H9 (cell line): ENCODE measurements around the gene TTC39C. TPM values are rescaled to one million over a fixed set of nuclear protein-coding genes. Genes with fewer than 3 reads are reported as not detected.
A peak's percentile ranks its signal among the peaks of the same experiment; 100 is the strongest.

Source experiments
- DNase-seq: peaks from one replicate; pipeline ENCODE4 v3.0.0-alpha.2; 2017
- H2AFZ ChIP-seq: one replicate; pipeline ENCODE4 v1.6.1; 2013; ENCODE audit warnings: mild to moderate bottlenecking, low read length, control low read depth, moderate library complexity
- H2AK5ac ChIP-seq: 2 replicates; pipeline ENCODE4 v1.6.1; 2013; ENCODE audit warnings: low read length, control low read depth, mixed read lengths; ENCODE audit not compliant: insufficient read length
- H2BK120ac ChIP-seq: one replicate; pipeline ENCODE4 v1.6.1; 2013; ENCODE audit warnings: low read depth, mild to moderate bottlenecking, low read length, control low read depth, inconsistent platforms; ENCODE audit not compliant: poor library complexity, severe bottlenecking
- H2BK12ac ChIP-seq: 2 replicates; pipeline ENCODE4 v1.6.1; 2013; ENCODE audit warnings: low read length, control low read depth, mixed read lengths, low read depth; ENCODE audit not compliant: insufficient read length
- H2BK15ac ChIP-seq: 2 replicates; pipeline ENCODE4 v1.6.1; 2013; ENCODE audit warnings: low read depth, low read length, control low read depth
- H2BK20ac ChIP-seq: one replicate; pipeline ENCODE4 v1.6.1; 2013; ENCODE audit warnings: low read depth, mild to moderate bottlenecking, low read length, control low read depth, inconsistent platforms; ENCODE audit not compliant: poor library complexity, severe bottlenecking
- H2BK5ac ChIP-seq: 2 replicates; pipeline ENCODE4 v1.6.1; 2013; ENCODE audit warnings: low read length, control low read depth, mixed read lengths; ENCODE audit not compliant: insufficient read length
- H3K14ac ChIP-seq: 2 replicates; pipeline ENCODE4 v1.6.1; 2013; ENCODE audit warnings: low read length, control low read depth; ENCODE audit not compliant: insufficient read depth
- H3K18ac ChIP-seq: 2 replicates; pipeline ENCODE4 v1.6.1; 2013; ENCODE audit warnings: low read depth, mild to moderate bottlenecking, mixed read lengths, low read length, control low read depth; ENCODE audit not compliant: insufficient read length
- H3K23ac ChIP-seq: 2 replicates; pipeline ENCODE4 v1.6.1; 2013; ENCODE audit warnings: low read length, control low read depth, mixed read lengths, low read depth; ENCODE audit not compliant: insufficient read length
- H3K23me2 ChIP-seq: 2 replicates; pipeline ENCODE4 v1.6.1; 2013; ENCODE audit warnings: low read depth, mild to moderate bottlenecking, mixed read lengths, low read length, control low read depth; ENCODE audit not compliant: insufficient read length, poor library complexity, severe bottlenecking
- H3K27ac ChIP-seq: 2 replicates; pipeline ENCODE4 v1.5.1; 2013; ENCODE audit warnings: low read length, control low read depth, mixed read lengths, low read depth; ENCODE audit not compliant: insufficient read length
- H3K27me3 ChIP-seq: 2 replicates; pipeline ENCODE4 v1.6.1; 2013; ENCODE audit warnings: low read length, control low read depth, inconsistent platforms; ENCODE audit not compliant: insufficient read depth
- H3K4ac ChIP-seq: 2 replicates; pipeline ENCODE4 v1.6.1; 2013; ENCODE audit warnings: low read depth, mild to moderate bottlenecking, control low read depth, inconsistent platforms, low read length, moderate library complexity
- H3K4me1 ChIP-seq: 2 replicates; pipeline ENCODE4 v1.6.1; 2013; ENCODE audit warnings: low read length, control low read depth, inconsistent platforms; ENCODE audit not compliant: insufficient read depth
- H3K4me2 ChIP-seq: 2 replicates; pipeline ENCODE4 v1.6.1; 2013; ENCODE audit warnings: low read length, control low read depth, mixed read lengths; ENCODE audit not compliant: insufficient read length, insufficient read depth
- H3K56ac ChIP-seq: 2 replicates; pipeline ENCODE4 v1.6.1; 2013; ENCODE audit warnings: low read depth, mild to moderate bottlenecking, mixed read lengths, low read length, control low read depth; ENCODE audit not compliant: insufficient read length
- H3K79me1 ChIP-seq: 2 replicates; pipeline ENCODE4 v1.6.1; 2013; ENCODE audit warnings: low read depth, mild to moderate bottlenecking, moderate library complexity, low read length, control low read depth, inconsistent platforms; ENCODE audit not compliant: insufficient read depth, poor library complexity, severe bottlenecking
- H3K79me2 ChIP-seq: 2 replicates; pipeline ENCODE4 v1.6.1; 2013; ENCODE audit warnings: low read length, control low read depth, inconsistent platforms; ENCODE audit not compliant: insufficient read depth
- H3K9ac ChIP-seq: 2 replicates; pipeline ENCODE4 v1.6.1; 2013; ENCODE audit warnings: low read length, control low read depth, mixed read lengths; ENCODE audit not compliant: insufficient read length; ENCODE audit errors: extremely low read depth
- H3K9me3 ChIP-seq: one replicate; pipeline ENCODE4 v1.6.1; 2013; ENCODE audit warnings: low read depth, low read length, inconsistent platforms; ENCODE audit not compliant: control insufficient read depth
- H3T11ph ChIP-seq: one replicate; pipeline ENCODE4 v1.6.1; 2013; ENCODE audit warnings: mild to moderate bottlenecking, low read length, control low read depth, inconsistent platforms
- H4K20me1 ChIP-seq: one replicate; pipeline ENCODE4 v1.6.1; 2013; ENCODE audit not compliant: control insufficient read depth, insufficient read length, insufficient read depth
- H4K5ac ChIP-seq: 2 replicates; pipeline ENCODE4 v1.6.1; 2013; ENCODE audit warnings: low read depth, mild to moderate bottlenecking, mixed read lengths, low read length, control low read depth; ENCODE audit not compliant: insufficient read length
- H4K8ac ChIP-seq: replicated peaks from 2 replicates; pipeline ENCODE4 v1.6.1; 2013; ENCODE audit warnings: low read length, control low read depth, mixed read lengths, low read depth; ENCODE audit not compliant: insufficient read length
- H4K91ac ChIP-seq: 2 replicates; pipeline ENCODE4 v1.6.1; 2013; ENCODE audit warnings: low read depth, mild to moderate bottlenecking, moderate library complexity, mixed read lengths, low read length, control low read depth; ENCODE audit not compliant: insufficient read length
- H3K27ac Mint-ChIP-seq, 3 experiments: 2 replicates in 2 of 3; 3 replicates in 1 of 3; pipeline ENCODE4 v1.8.0; 2020 to 2021; ENCODE audit warnings: mixed read lengths in 3 of 3, mild to moderate bottlenecking in 1 of 3, moderate library complexity in 1 of 3
- H3K27me3 Mint-ChIP-seq: 2 replicates; pipeline ENCODE4 v1.8.0; 2021; ENCODE audit warnings: low read depth, mild to moderate bottlenecking, moderate library complexity, mixed read lengths
- H3K36me3 Mint-ChIP-seq, 3 experiments: 2 replicates in 2 of 3; 3 replicates in 1 of 3; pipeline ENCODE4 v1.8.0; 2020 to 2021; ENCODE audit warnings: low read depth in 3 of 3, mixed read lengths in 3 of 3; ENCODE audit not compliant: insufficient read depth in 1 of 3
- H3K4me1 Mint-ChIP-seq, 2 experiments: 2 replicates each; pipeline ENCODE4 v1.8.0; 2020; ENCODE audit warnings: mixed read lengths in 2 of 2
- H3K4me3 Mint-ChIP-seq, 2 experiments: 2 replicates in 1 of 2; 3 replicates in 1 of 2; pipeline ENCODE4 v1.8.0; 2020 to 2021; ENCODE audit warnings: mild to moderate bottlenecking in 2 of 2, mixed read lengths in 2 of 2, moderate library complexity in 1 of 2
- H3K9me3 Mint-ChIP-seq, 2 experiments: 2 replicates in 1 of 2; 3 replicates in 1 of 2; pipeline ENCODE4 v1.8.0; 2020; ENCODE audit warnings: mild to moderate bottlenecking in 2 of 2, mixed read lengths in 2 of 2, moderate library complexity in 1 of 2
- CTCF ChIP-seq: fragments of 200-600 bp; sonication (generic); conservative IDR thresholded peaks from 3 replicates; pipeline ENCODE4 v1.8.0; 2021; ENCODE audit warnings: antibody characterized with exemption, mild to moderate bottlenecking
- WGBS: extraction: QIAGEN DNeasy Blood & Tissue Kit; methylation state at CpG from one replicate; pipeline ENCODE4 v1.1.7; 2013; ENCODE audit warnings: missing lambda C conversion rate, low lambda C conversion rate, mixed read lengths; ENCODE audit not compliant: insufficient read length; ENCODE audit errors: extremely low coverage; 5-methylcytosine and 5-hydroxymethylcytosine counted together
- long read RNA-seq: library from polyadenylated mRNA; unstranded; transcript quantifications from one replicate; pipeline ENCODE4 v2.0.0, GENCODE V29; 2020
- total RNA-seq: library from RNA; stranded (reverse); gene quantifications from 2 replicates; pipeline ENCODE4 v1.2.1, GENCODE V29; 2021

TTC39C gene
- 16.4 and 18.0 TPM in 2 replicates for total RNA-seq
- long read RNA-seq, partial matches to known transcripts, result 1 of 6 reads
- long read RNA-seq, other reads (novel, unspliced or antisense), result 5 of 6 reads

GRCh38 chr18:24014062-24014985 is at the start of gene TTC39C:
Gene TTC39C (plus strand): TSS chr18:24014754. CDS start chr18:24014872, 118 bp downstream.
- Mint-ChIP-seq H3K27me3 (peaks cover 36% of the 10 kb centered on the region), H3K4me1 (peaks cover 33 to 37% of the 10 kb centered on the region in 2 experiments), H3K36me3 (no peaks in the 10 kb centered on the region), H3K4me3 (peak within 1 kb of the TSS; percentile 74 to 89), H3K9me3 (no peaks in the 10 kb centered on the region), H3K27ac (no peak within 1 kb of the TSS; a peak in 1 of 7 replicates)
- Histone ChIP-seq H3K9me3 (no peaks in the 10 kb centered on the region), H3K27ac (no peak within 1 kb of the TSS), H2BK120ac (no peak within 1 kb of the TSS), H3K56ac (no peak within 1 kb of the TSS), H3K4ac (no peak within 1 kb of the TSS), H2BK20ac (no peak within 1 kb of the TSS), H2BK12ac (no peak within 1 kb of the TSS), H3K23ac (no peak within 1 kb of the TSS), H3K18ac (peak within 1 kb of the TSS; percentile 74), H4K91ac (no peak within 1 kb of the TSS), H3K9ac (peak within 1 kb of the TSS; percentile 36), H3T11ph (no peak within 1 kb of the TSS), H2BK5ac (no peak within 1 kb of the TSS), H4K5ac (no peak within 1 kb of the TSS), H3K79me2 (peaks cover 18% of the 10 kb centered on the region; the same call in 1 of the 2 replicates), H2AK5ac (no peak within 1 kb of the TSS), H3K4me2 (peak within 1 kb of the TSS; percentile 99), H3K23me2 (peaks cover 13% of the 10 kb centered on the region), H3K14ac (peak within 1 kb of the TSS; percentile 93), H3K27me3 (no peaks in the 10 kb centered on the region), H2BK15ac (no peak within 1 kb of the TSS), H3K4me1 (peaks cover 17% of the 10 kb centered on the region; the same call in 1 of the 2 replicates), H4K8ac (no peak within 1 kb of the TSS), H4K20me1 (peaks cover 3% of the 10 kb centered on the region), H3K79me1 (no peaks in the 10 kb centered on the region), H2AFZ (no peak within 1 kb of the TSS)
- TF ChIP-seq CTCF, result no peak
- peak; percentile 55 for DNase-seq
- WGBS, result no CpG with 5 or more reads among the region's 118 CpGs
